ENCODE measurements around the gene DHX8.

DHX8 gene

GRCh38 chr17:43548689-43549379 is 65.1 kb downstream of the DHX8 start:
- Histone ChIP-seq H3K4me1 (ENCODE audit: insufficient read depth, low read length) (peaks cover 24% of the 10 kb centered on the region), H3K79me2 (ENCODE audit: insufficient read depth, low read length) (no peaks in the 10 kb centered on the region), H3K9me3 (ENCODE audit: insufficient read depth, low read length, severe bottlenecking) (no peaks in the 10 kb centered on the region), H3K4me3 (ENCODE audit: low read depth in 1 of 2, low read length in 2 of 2) (no peak overlapping the region), H3K36me3 (ENCODE audit: insufficient read depth, low read length) (no peaks in the 10 kb centered on the region), H3K9ac (ENCODE audit: low read depth, low read length) (no peak overlapping the region), H3K27ac (ENCODE audit: low read length) (no peak overlapping the region), H4K20me1 (ENCODE audit: insufficient read depth, low read length) (no peaks in the 10 kb centered on the region), H2AFZ (ENCODE audit: low read depth, low read length) (no peak overlapping the region), H3K4me2 (ENCODE audit: insufficient read depth, low read length) (no peak overlapping the region), H3K27me3 (ENCODE audit: insufficient read depth, low read length, poor library complexity) (peaks cover 9% of the 10 kb centered on the region)
- TF ChIP-seq EZH2 (IDR thresholded peaks at IDR 0.05; ENCODE audit: borderline replicate concordance, low read depth, low read length, severe bottlenecking): no peak
- TF ChIP-seq, protein P1, sequence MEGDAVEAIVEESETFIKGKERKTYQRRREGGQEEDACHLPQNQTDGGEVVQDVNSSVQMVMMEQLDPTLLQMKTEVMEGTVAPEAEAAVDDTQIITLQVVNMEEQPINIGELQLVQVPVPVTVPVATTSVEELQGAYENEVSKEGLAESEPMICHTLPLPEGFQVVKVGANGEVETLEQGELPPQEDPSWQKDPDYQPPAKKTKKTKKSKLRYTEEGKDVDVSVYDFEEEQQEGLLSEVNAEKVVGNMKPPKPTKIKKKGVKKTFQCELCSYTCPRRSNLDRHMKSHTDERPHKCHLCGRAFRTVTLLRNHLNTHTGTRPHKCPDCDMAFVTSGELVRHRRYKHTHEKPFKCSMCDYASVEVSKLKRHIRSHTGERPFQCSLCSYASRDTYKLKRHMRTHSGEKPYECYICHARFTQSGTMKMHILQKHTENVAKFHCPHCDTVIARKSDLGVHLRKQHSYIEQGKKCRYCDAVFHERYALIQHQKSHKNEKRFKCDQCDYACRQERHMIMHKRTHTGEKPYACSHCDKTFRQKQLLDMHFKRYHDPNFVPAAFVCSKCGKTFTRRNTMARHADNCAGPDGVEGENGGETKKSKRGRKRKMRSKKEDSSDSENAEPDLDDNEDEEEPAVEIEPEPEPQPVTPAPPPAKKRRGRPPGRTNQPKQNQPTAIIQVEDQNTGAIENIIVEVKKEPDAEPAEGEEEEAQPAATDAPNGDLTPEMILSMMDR (IDR thresholded peaks at IDR 0.05; ENCODE audit: borderline replicate concordance, extremely low read depth, low read length, poor library complexity, severe bottlenecking): no peak
- DNase-seq (no peak), ATAC-seq (ENCODE audit: insufficient read depth, low read depth) (no peak)

- Histone ChIP-seq H3K27ac (ENCODE audit: low read length) (no peak overlapping the region), H4K20me1 (ENCODE audit: insufficient read depth, low read length) (no peaks in the 10 kb centered on the region), H3K79me2 (ENCODE audit: insufficient read depth, low read length) (no peaks in the 10 kb centered on the region), H3K4me2 (ENCODE audit: insufficient read depth, low read length) (no peak overlapping the region), H3K4me1 (ENCODE audit: insufficient read depth, low read length) (peaks cover 24% of the 10 kb centered on the region), H2AFZ (ENCODE audit: low read depth, low read length) (no peak overlapping the region), H3K9me3 (ENCODE audit: insufficient read depth, low read length, severe bottlenecking) (no peaks in the 10 kb centered on the region), H3K9ac (ENCODE audit: low read depth, low read length) (no peak overlapping the region), H3K36me3 (ENCODE audit: insufficient read depth, low read length) (no peaks in the 10 kb centered on the region), H3K4me3 (ENCODE audit: low read depth in 1 of 2, low read length in 2 of 2) (no peak overlapping the region), H3K27me3 (ENCODE audit: insufficient read depth, low read length, poor library complexity) (peaks cover 9% of the 10 kb centered on the region)
- DNase-seq (no peak), ATAC-seq (ENCODE audit: insufficient read depth, low read depth) (no peak)
- no peak for TF ChIP-seq EZH2 (IDR thresholded peaks at IDR 0.05; ENCODE audit: borderline replicate concordance, low read depth, low read length, severe bottlenecking)
- TF ChIP-seq, protein P1 (IDR thresholded peaks at IDR 0.05; ENCODE audit: borderline replicate concordance, extremely low read depth, low read length, poor library complexity, severe bottlenecking): no peak
Observed at GRCh38 chr17:43549496-43549895, 65.7 kb downstream of the DHX8 start.

- Histone ChIP-seq H3K27me3 (ENCODE audit: insufficient read depth, low read length, poor library complexity) (peaks cover 9% of the 10 kb centered on the region), H3K4me2 (ENCODE audit: insufficient read depth, low read length) (no peak overlapping the region), H3K4me3 (ENCODE audit: low read depth in 1 of 2, low read length in 2 of 2) (no peak overlapping the region), H3K27ac (ENCODE audit: low read length) (no peak overlapping the region), H2AFZ (ENCODE audit: low read depth, low read length) (no peak overlapping the region), H3K4me1 (ENCODE audit: insufficient read depth, low read length) (peaks cover 12% of the 10 kb centered on the region), H3K79me2 (ENCODE audit: insufficient read depth, low read length) (no peaks in the 10 kb centered on the region), H3K36me3 (ENCODE audit: insufficient read depth, low read length) (no peaks in the 10 kb centered on the region), H4K20me1 (ENCODE audit: insufficient read depth, low read length) (no peaks in the 10 kb centered on the region), H3K9ac (ENCODE audit: low read depth, low read length) (no peak overlapping the region), H3K9me3 (ENCODE audit: insufficient read depth, low read length, severe bottlenecking) (no peaks in the 10 kb centered on the region)
- no peak for TF ChIP-seq EZH2 (IDR thresholded peaks at IDR 0.05; ENCODE audit: borderline replicate concordance, low read depth, low read length, severe bottlenecking)
- TF ChIP-seq, protein P1 (IDR thresholded peaks at IDR 0.05; ENCODE audit: borderline replicate concordance, extremely low read depth, low read length, poor library complexity, severe bottlenecking): no peak
- no peak for DNase-seq
- no peak for ATAC-seq (ENCODE audit: insufficient read depth, low read depth)
Observed at GRCh38 chr17:43550754-43551153, 67.0 kb downstream of the DHX8 start.

All from DND-41 (cell line).